Measurements from ENCODE around the gene MMP17.

Gene MMP17

GRCh38 chr12:131850856-131851559 is 22.8 kb downstream of the MMP17 start:
- DNase-seq: no peak

- DNase-seq: no peak
Measured at GRCh38 chr12:131851741-131852550, 23.8 kb downstream of the MMP17 start.

- DNase-seq: no peak
Measured at GRCh38 chr12:131852551-131853299, 24.5 kb downstream of the MMP17 start.

- no peak for DNase-seq
Measured at GRCh38 chr12:131853832-131854797, 25.9 kb downstream of the MMP17 start.

DNA sequence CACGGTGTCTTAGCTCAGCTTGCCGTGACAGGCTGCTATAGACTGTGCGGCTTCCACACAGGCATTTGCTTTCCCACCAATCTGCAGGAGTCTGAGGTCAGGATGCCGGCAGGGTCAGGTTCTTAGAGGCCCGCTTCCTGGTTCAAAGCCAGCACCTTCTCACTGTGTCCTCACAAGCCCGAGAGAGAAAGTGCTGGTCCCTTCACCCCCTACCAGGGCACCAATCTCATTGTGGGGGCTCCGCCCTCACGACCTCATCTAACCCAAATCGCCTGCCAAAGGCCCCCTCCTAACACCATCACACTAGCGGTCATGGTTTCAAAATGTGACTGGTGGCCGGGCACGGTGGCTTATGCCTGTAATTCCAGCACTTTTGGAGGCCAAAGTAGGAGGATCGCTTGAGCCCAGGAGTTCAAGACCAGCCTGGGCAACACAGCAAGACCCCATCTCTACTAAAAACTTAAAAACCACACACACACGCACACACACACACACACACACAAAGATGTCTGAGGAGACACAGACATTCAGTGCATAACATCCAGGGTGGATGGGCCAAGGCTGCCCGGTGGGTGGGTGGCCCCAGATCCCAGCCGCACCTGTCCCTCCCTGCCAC is 26.8 kb downstream of the MMP17 start:
- no peak for DNase-seq

DNA sequence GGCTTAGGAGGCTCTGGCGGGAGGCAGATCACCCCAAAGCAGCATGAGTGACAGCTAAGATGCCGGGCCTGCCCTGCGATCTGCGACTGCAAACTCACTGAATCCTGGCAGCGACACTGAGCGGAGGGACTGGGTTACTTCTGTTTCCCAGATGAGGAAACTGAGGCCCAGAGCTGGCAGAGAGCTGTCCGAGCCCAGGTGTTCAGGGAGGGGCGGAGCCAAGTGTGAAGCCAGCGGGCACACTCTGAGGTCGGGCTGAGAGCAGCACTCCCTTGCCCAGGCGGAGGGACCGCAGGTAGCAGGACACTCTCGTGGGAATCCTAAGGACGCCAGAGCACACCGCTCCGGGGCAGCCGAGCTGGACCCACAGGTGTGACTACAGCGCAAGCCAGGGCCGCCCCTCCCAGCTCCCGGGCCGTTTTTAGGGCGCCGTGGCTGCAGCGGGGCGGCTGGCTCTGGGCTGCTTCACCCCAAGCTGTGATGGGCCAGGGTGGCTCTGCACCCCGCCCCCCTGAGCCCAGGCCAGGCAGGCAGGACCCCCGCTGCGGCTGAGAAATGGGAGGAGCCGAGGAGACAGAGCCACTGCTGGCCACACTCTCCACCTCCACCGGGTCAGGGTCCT is 27.4 kb downstream of the MMP17 start:
- DNase-seq: no peak

GRCh38 chr12:131856366-131857097 is 28.3 kb downstream of the MMP17 start:
- DNase-seq: no peak

- no peak for DNase-seq
Measured at GRCh38 chr12:131857908-131858850, 30.0 kb downstream of the MMP17 start.

DNA sequence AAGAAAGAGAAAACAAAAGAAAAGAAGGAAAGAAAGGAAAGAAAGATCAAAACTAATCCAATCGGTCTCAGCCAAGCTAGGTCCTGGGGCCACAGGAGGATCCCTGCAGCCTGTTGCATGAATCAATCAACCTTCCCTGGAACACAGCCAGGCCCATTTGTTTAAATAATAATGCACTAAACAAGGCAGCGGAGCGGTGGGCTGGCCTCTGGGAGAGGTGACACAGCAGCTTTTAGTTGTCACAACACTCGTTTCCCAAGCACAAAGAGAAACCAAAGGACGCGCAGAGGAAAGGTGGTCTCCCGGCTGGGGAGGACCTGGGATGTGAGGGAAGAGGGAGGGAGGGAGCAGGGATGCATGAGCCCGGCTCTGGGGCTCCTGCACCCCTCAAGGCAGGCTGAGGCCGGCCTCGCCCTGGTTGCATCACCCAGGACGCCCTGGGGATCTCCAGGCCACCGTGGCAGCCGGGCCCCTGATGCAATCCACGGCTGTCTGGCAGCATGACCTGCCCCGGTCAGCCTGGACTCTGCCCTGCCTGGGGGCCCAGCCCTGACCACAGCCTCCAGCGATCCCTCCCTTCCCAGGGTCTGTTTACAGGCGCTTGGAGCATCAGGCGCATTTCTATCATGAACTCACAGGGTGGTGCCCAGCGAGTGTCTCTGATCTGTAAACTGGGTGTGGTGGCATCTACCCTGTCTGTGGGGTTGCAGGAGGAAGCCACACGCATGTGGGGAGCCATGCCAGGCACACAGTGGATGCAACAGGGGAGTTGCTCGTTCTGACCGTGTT is 32.5 kb downstream of the MMP17 start:
- no peak for DNase-seq

DNA sequence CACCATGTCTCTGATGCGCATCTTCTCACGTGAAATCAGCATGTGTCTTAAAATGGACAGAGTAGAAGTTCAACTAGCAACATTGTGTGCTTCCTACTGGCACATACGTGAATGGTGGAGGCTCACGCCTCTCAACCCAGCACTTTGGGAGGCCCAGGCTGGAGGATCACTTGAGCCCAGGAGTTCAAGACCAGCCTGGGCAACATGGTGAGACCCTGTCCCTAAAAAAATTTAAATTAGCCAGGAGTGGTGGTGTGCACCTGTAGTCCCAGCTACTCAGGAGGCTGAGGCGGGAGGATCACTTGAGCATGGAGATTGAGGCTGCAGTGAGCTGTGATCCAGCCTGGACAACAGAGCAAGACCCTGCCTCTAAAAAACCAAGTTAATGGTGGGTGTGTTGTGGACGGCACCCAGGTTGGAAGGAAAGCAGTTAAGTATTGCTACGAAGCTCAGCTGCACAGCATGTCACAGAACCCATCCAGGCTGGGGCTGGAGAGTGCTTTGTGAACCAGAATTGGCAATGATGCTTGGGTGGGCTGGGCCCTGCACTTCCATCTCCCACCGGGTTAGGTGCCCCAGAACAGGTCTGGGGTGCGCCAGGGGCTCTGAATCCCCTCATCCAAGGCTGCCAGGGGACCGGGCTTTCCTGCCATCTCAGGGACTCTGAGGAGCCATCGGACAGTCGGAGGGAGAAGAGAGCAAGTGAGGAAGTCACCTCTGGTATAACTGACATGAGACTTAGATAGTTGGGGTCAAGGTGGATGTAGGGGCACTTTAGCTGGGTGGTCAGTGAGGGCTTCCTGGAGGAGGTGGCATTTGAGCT is 33.3 kb downstream of the MMP17 start:
- DNase-seq: no peak

DNA sequence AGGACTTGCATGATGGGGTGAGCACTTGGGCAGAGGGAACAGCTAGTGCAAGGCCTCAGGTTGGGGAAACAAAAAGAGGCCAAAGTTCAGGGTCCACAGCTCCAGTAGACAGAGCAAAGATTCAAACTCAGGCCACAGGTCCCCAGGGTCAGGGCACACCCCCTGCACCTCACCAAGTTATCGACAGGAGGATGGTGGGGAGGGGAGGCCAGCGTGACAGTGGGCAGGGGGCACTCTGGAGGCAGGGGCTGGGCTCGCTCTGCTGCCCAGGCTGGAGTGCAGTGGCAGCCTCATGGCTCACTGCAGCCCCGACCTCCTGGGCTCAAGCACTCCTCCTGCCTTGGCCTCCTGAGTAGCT is 33.9 kb downstream of the MMP17 start:
- DNase-seq: no peak

DNA sequence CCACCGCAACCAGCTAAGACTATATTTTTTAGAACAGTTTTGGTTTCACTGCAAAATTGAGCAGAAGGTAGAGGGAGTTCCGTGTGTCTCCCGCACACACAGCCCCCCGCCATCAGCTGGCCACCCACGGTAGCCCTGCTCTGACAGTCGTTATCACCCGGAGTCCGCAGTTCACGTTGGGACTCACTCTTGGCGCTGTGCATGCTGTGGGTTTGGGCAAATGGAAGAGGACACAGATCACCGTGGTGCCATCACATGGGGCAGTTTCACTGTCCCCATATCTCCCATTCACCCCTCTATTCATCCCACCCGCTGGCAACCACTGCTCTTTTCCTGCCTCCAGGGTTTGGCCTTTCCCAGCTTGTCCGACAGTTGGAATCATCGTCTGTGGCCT is 34.4 kb downstream of the MMP17 start:
- no peak for DNase-seq

DNA sequence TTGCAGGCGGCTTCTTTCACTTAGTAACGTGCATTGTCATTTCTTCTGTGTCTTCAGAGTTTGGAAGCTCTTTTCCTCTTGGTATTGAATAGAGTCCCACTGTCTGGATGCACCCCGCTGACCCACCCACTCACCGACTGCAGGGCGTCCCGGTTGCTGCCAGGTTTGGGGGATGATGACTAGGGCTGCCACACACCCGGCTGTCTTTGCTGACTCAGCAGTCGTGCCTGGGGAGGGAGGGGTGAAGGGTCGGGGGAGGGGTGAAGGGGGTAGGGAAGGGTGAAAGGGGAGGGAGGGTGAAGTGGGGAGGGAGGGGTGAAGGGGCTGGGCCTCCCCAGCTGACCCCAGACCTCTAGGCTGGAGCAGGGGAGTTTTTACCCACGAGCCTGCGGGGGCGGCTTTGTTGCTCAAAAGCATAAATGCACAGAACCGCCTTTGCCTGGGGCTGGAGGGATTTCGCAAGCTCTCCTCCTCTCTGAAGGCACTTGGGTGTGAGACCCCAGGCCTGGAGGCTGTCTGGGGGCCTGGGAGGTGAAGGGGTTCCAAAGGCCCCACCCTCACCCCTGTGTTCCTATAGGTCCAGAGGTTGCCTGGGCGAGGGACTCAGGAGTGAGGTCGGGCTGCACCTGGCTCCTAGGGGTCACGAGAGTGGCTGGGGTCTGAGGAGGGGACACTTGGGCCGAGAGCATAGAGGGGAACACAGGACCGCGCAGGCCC is 35.0 kb downstream of the MMP17 start:
- DNase-seq: no peak

DNA sequence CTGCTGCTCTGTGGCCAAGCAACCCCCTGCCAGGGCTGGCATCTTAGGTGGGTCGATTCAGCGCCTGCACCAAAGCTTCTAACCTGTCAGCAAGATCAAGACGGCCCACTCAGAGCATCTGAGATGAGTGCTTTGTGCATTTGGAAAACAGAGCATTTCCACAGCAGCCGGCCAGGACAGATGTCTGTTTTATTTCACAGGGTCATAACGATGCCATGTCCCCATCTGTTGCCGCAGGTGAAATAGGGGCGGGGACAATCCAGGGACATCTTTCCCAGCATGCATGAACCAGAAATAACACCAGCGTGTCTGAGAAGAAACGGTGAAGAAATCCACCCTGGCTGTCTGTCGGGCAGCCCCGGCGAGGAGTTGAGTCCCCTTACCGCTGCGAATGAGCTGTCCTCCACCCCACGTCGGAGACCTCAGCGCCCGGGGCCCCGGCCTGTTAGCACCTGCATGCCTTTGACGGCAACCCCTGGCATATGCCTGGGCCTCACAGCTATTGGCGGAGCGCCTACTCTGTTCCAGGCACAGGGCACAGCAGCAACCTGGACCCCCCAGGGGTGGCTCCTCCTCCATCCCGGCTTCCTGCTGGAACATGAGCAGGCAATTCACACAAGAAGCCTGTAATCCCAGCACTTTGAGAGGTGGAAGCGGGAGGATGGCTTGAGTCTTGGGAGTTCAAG is 35.7 kb downstream of the MMP17 start:
- no peak for DNase-seq

DNA sequence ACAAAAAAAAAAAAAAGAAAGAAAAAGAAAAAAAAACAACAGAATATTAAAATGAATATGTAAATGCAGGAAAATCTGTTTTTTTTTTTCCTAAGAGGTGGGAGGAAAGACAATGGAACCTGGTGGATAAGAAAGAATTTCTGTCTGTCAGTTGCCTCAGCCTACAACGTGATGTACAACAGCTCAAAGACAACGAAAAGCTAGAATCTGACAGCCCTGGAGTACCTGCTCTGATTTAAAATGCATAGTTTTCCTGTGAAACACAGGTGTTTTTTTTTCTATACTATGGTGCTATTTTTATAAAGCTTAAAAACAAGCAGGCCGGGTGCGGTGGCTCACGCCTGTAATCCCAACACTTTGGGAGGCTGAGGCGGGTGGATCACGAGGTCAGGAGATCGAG is 36.3 kb downstream of the MMP17 start:
- no peak for DNase-seq

DNA sequence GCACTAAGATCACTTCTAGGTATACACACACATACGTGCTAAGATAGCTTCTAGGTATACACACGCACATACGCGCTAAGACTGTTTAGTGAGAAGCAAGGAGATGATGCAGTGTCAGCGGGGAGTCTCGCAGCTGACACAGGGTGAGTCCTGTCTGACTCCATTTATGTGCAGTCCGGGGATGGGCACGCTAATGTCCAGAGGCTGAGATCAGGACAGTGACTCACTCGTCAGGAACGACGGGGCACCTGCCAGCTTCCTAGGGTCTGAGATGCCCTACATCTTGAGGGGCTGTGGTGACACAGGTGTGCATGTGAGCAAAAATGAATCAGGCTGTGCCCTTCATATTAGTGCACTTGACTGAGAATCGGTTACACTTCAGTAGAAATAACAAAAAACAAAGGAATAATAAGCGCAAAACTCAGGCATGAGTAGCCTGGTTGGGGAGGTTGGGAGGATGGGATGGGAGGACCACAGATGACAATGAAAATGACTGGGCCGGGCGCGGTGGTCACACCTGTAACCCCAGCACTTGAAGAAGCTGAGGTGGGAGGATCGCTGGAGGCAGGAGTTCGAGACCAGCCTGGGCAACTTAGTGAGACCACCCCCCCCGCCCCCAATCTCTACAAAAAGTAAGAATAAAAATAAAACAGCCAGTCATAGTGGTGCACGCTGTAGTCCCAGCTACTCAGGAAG is 37.1 kb downstream of the MMP17 start:
- DNase-seq: no peak

Data from activated CD8-positive, alpha-beta memory T cell treated with anti-CD3 and anti-CD28 coated beads, Interleukin-2, amount 50 U/mL, for 4 hours (primary cell).